Liver (tissue), 3 donors: ENCODE measurements around the gene RBMS3.

Experiments
- ATF3 ChIP-seq: IDR thresholded peaks from 2 replicates; pipeline ENCODE4 v1.6.1; 2016; ENCODE audit warnings: antibody characterized with exemption
- CTCF ChIP-seq: fragments of 150-350 bp; IDR thresholded peaks from 2 replicates; pipeline ENCODE4 v1.5.1; 2017; ENCODE audit warnings: improper control_type of control experiment, low read depth, low read length; ENCODE audit not compliant: missing input control
- EGR1 ChIP-seq, 2 donors: IDR thresholded peaks; 2 replicates each; pipeline ENCODE4 v1.6.1; 2016 to 2018; ENCODE audit warnings: antibody characterized with exemption in 2 of 2, low read depth in 2 of 2
- FOXA1 ChIP-seq: IDR thresholded peaks from 2 replicates; pipeline ENCODE4 v1.6.1; 2016; ENCODE audit warnings: antibody characterized with exemption
- GABPA ChIP-seq, 2 donors: IDR thresholded peaks in 1 of 2; conservative IDR thresholded peaks in 1 of 2; 2 replicates each; pipeline ENCODE4 v1.6.1; 2016; ENCODE audit warnings: antibody characterized with exemption in 2 of 2, mild to moderate bottlenecking in 1 of 2, moderate library complexity in 1 of 2
- HNF4G ChIP-seq: IDR thresholded peaks from 2 replicates; pipeline ENCODE4 v1.6.1; 2016; ENCODE audit warnings: antibody characterized with exemption
- JUND ChIP-seq, 2 donors: IDR thresholded peaks; 2 replicates each; pipeline ENCODE4 v1.6.1; 2016; ENCODE audit warnings: antibody characterized with exemption in 2 of 2
- MAX ChIP-seq: IDR thresholded peaks from 2 replicates; pipeline ENCODE4 v1.6.1; 2016; ENCODE audit warnings: antibody characterized with exemption
- RAD21 ChIP-seq, 2 donors: IDR thresholded peaks; 2 replicates each; pipeline ENCODE4 v1.6.1; 2016; ENCODE audit warnings: antibody characterized with exemption in 2 of 2, mild to moderate bottlenecking in 2 of 2
- REST ChIP-seq: IDR thresholded peaks from 2 replicates; pipeline ENCODE4 v1.6.1; 2016; ENCODE audit warnings: antibody characterized with exemption, mild to moderate bottlenecking
- RXRA ChIP-seq, 2 donors: IDR thresholded peaks; 2 replicates each; pipeline ENCODE4 v1.6.1; 2017 to 2018; ENCODE audit warnings: antibody characterized with exemption in 2 of 2, mild to moderate bottlenecking in 1 of 2
- TAF1 ChIP-seq: conservative IDR thresholded peaks from 2 replicates; pipeline ENCODE4 v1.6.1; 2016; ENCODE audit warnings: antibody characterized with exemption, mild to moderate bottlenecking
- YY1 ChIP-seq: IDR thresholded peaks from 2 replicates; pipeline ENCODE4 v1.6.1; 2016; ENCODE audit warnings: antibody characterized with exemption, mild to moderate bottlenecking
- ZBTB33 ChIP-seq: IDR thresholded peaks from 2 replicates; pipeline ENCODE4 v1.6.1; 2016; ENCODE audit warnings: antibody characterized with exemption
- donor health status: healthy.
- donor health status: healthy.

GRCh38 chr3:29261119-29261518 lies 19.8 kb upstream of the RBMS3 start:
- TF ChIP-seq MAX = no peak
- TF ChIP-seq CTCF = no peak
- no peak for TF ChIP-seq ATF3
- no peak for TF ChIP-seq EGR1 (IDR thresholded peaks at IDR 0.05; ENCODE audit: low read depth in 2 of 2)
- TF ChIP-seq GABPA (IDR thresholded peaks at IDR 0.05 in 1 of 2, conservative IDR thresholded peaks at IDR 0.05 in 1 of 2) = no peak
- no peak for TF ChIP-seq YY1
- no peak for TF ChIP-seq REST
- no peak for TF ChIP-seq JUND (IDR thresholded peaks at IDR 0.05)
- no peak for TF ChIP-seq ZBTB33
- TF ChIP-seq TAF1 = no peak
- TF ChIP-seq RXRA (IDR thresholded peaks at IDR 0.05) = no peak
- TF ChIP-seq RAD21 (IDR thresholded peaks at IDR 0.05) = no peak
- no peak for TF ChIP-seq HNF4G
- no peak for TF ChIP-seq FOXA1
